Endothelial cell of umbilical vein (primary cell): Measurements from ENCODE around the gene PLXNA4. TPM values are rescaled to one million over a fixed set of nuclear protein-coding genes. Genes with fewer than 3 reads are reported as not detected.

ENCODE experiments used
- BruUV-seq: library from RNA; stranded (reverse); fragments of 400-500 nt; replicated peaks from 2 replicates; lab custom pipeline; 2021; lab: Mats Ljungman, UMichigan
- CTCF ChIA-PET: fragments of 300-600, 350-600 bp; sonication (Branson Sonifier 250); formaldehyde crosslinking; loops from one replicate; lab custom pipeline; 2021; ENCODE audit warnings: antibody characterized with exemption, inconsistent platforms; lab: Charles Lee
- POLR2A ChIA-PET: fragments of 300-600, 350-600 bp; sonication (Branson Sonifier 250); formaldehyde crosslinking; loops from one replicate; lab custom pipeline; 2021; ENCODE audit warnings: antibody characterized with exemption, inconsistent platforms; lab: Charles Lee
- DNase-seq: peaks from one replicate; pipeline ENCODE4 v3.0.0-alpha.2; 2011; ENCODE audit warnings: low read depth, low spot score
- FAIRE-seq: peaks from 2 replicates; lab custom pipeline; 2011; peaks lifted over from hg19 to GRCh38; lab: Jason Lieb, UNC
- H2AFZ ChIP-seq: 2 replicates; pipeline ENCODE4 v1.6.0; 2012; ENCODE audit warnings: low read depth, low read length, control low read depth, inconsistent platforms
- H3K27ac ChIP-seq: 2 replicates; pipeline ENCODE4 v1.5.1; 2011; ENCODE audit warnings: low read depth, mild to moderate bottlenecking, control low read depth, low read length, moderate library complexity; ENCODE audit not compliant: insufficient read depth
- H3K27me3 ChIP-seq, 2 experiments: 2 replicates each; pipeline versions ENCODE4 v1.6.0 to v1.6.1; 2011; ENCODE audit warnings: low read length in 2 of 2, mixed read lengths in 1 of 2; ENCODE audit not compliant: control insufficient read depth in 2 of 2, insufficient read depth in 2 of 2
- H3K36me3 ChIP-seq, 2 experiments: 2 replicates in 1 of 2; 3 replicates in 1 of 2; pipeline ENCODE4 v1.5.1; 2011; ENCODE audit warnings: low read length in 2 of 2, mild to moderate bottlenecking in 1 of 2, moderate library complexity in 1 of 2; ENCODE audit not compliant: control insufficient read depth in 2 of 2, insufficient read depth in 2 of 2; ENCODE audit errors: extremely low read depth in 1 of 2
- H3K4me1 ChIP-seq: 3 replicates; pipeline ENCODE4 v1.5.1; 2011; ENCODE audit warnings: mild to moderate bottlenecking, low read length; ENCODE audit not compliant: control insufficient read depth, insufficient read depth; ENCODE audit errors: extremely low read depth
- H3K4me2 ChIP-seq: 2 replicates; pipeline ENCODE4 v1.6.1; 2011; ENCODE audit warnings: low read length, control low read depth, mixed read lengths; ENCODE audit not compliant: insufficient read depth
- H3K4me3 ChIP-seq, 3 experiments: fragments of 200-600 bp in 1 of 3; sonication (generic), shearing (Covaris generic) in 1 of 3; replicated peaks in 1 of 3; 2 replicates each; pipeline ENCODE4 v1.5.1; 2011 to 2016; ENCODE audit warnings: control low read depth in 3 of 3, low read length in 3 of 3, mild to moderate bottlenecking in 2 of 3, inconsistent platforms in 1 of 3, low read depth in 1 of 3, moderate library complexity in 1 of 3; ENCODE audit not compliant: insufficient read depth in 1 of 3
- H3K79me2 ChIP-seq: 2 replicates; pipeline ENCODE4 v1.6.0; 2012; ENCODE audit warnings: low read length, inconsistent platforms; ENCODE audit not compliant: control insufficient read depth, insufficient read depth
- H3K9ac ChIP-seq: replicated peaks from 2 replicates; pipeline ENCODE3; 2011; ENCODE audit warnings: low read length, control low read depth; ENCODE audit not compliant: insufficient read depth; ENCODE audit errors: extremely low read depth
- H3K9me1 ChIP-seq: replicated peaks from 3 replicates; pipeline ENCODE4 v1.6.0; 2011; ENCODE audit warnings: mild to moderate bottlenecking, low read length; ENCODE audit not compliant: control insufficient read depth, insufficient read depth; ENCODE audit errors: extremely low read depth
- H3K9me3 ChIP-seq: replicated peaks from 2 replicates; pipeline ENCODE4 v1.5.1; 2012; ENCODE audit warnings: low read length, inconsistent platforms; ENCODE audit not compliant: control insufficient read depth, insufficient read depth
- H4K20me1 ChIP-seq: replicated peaks from 2 replicates; pipeline ENCODE3; 2011; ENCODE audit warnings: mild to moderate bottlenecking, low read length; ENCODE audit not compliant: control insufficient read depth, insufficient read depth; ENCODE audit errors: extremely low read depth
- CTCF ChIP-seq, 2 donors: IDR thresholded peaks; 1 replicate in 1 of 2; 2 replicates in 1 of 2; pipeline ENCODE4 v1.5.1; 2011; ENCODE audit warnings: low read length in 2 of 2, mild to moderate bottlenecking in 2 of 2, moderate library complexity in 2 of 2, control low read depth in 1 of 2, inconsistent platforms in 1 of 2, low read depth in 1 of 2; ENCODE audit not compliant: insufficient read depth in 1 of 2; ENCODE audit errors: extremely low read depth in 1 of 2
- EZH2 ChIP-seq: IDR thresholded peaks from 2 replicates; pipeline ENCODE4 v1.6.1; 2012; ENCODE audit warnings: borderline replicate concordance, low read depth, mild to moderate bottlenecking, moderate library complexity, low read length, inconsistent platforms; ENCODE audit not compliant: severe bottlenecking
- FOS ChIP-seq: IDR thresholded peaks from 2 replicates; pipeline ENCODE4 v1.6.1; 2011; ENCODE audit warnings: mild to moderate bottlenecking, low read length, moderate library complexity, borderline replicate concordance; ENCODE audit not compliant: insufficient read depth
- GATA2 ChIP-seq: IDR thresholded peaks from 2 replicates; pipeline ENCODE4 v1.7.0; 2011; ENCODE audit warnings: low read depth, mild to moderate bottlenecking, moderate library complexity, mixed read lengths, low read length; ENCODE audit not compliant: insufficient read length, insufficient read depth
- JUN ChIP-seq: IDR thresholded peaks from 2 replicates; pipeline ENCODE4 v1.6.1; 2011; ENCODE audit warnings: borderline replicate concordance, low read depth; ENCODE audit not compliant: insufficient read length, insufficient read depth
- MAX ChIP-seq: IDR thresholded peaks from 2 replicates; pipeline ENCODE4 v1.6.1; 2011; ENCODE audit not compliant: insufficient read depth, insufficient read length
- MYC ChIP-seq: IDR thresholded peaks from one replicate; pipeline ENCODE4 v1.6.1; 2011; ENCODE audit warnings: mild to moderate bottlenecking, low read depth, low read length
- POLR2A ChIP-seq: IDR thresholded peaks from 2 replicates; pipeline ENCODE4 v1.6.1; 2012; ENCODE audit warnings: low read depth, mild to moderate bottlenecking, control low read depth, low read length
- POLR2AphosphoS5 ChIP-seq: IDR thresholded peaks from 2 replicates; pipeline ENCODE4 v1.6.1; 2012; ENCODE audit warnings: low read depth, mild to moderate bottlenecking, control low read depth, low read length, moderate library complexity; ENCODE audit not compliant: insufficient read depth
- dilution Hi-C: fragments of 300-500 bp; cut with MboI; formaldehyde crosslinking; loops from one replicate; pipeline ENCODE4 v1.15.0; 2019; ENCODE audit warnings: low sequenced_read_pairs; ENCODE audit not compliant: extremely low pct_ligation_motif_present
- intact Hi-C: fragments of 100-400 bp; cut with micrococcal nuclease; formaldehyde crosslinking; loops from one replicate; pipeline ENCODE4 v1.10.0; 2022
- polyA plus RNA-seq, 4 experiments: library from polyadenylated mRNA; depleted of rRNA in 3 of 4; stranded (reverse) in 3 of 4; unstranded in 1 of 4; fragments of >200 nt; gene quantifications; 2 replicates each; pipeline versions ENCODE4 v1.2.1 to v1.2.3, GENCODE V29; 2011 to 2012; ENCODE audit warnings: missing spikeins in 1 of 4
- total RNA-seq: library from RNA; stranded (reverse); gene quantifications from 2 replicates; pipeline ENCODE4 v1.2.3, GENCODE V29; 2021

PLXNA4 gene
- total and polyA plus RNA-seq, 2 donors (not counting 3 experiments of a cell fraction or from before 2014, with no cell fraction given) = 12.1 to 20.4 TPM

- no peaks in the 10 kb centered on the region for H3K9me1 ChIP-seq
- ChIA-PET POLR2A (no interaction called here), CTCF (no interaction called here)
- no peaks in the 10 kb centered on the region for H3K36me3 ChIP-seq
- H3K79me2 ChIP-seq = no peaks in the 10 kb centered on the region
- no peak for DNase-seq
- H3K27ac ChIP-seq = no peak overlapping the region
- no peaks in the 10 kb centered on the region for H3K4me1 ChIP-seq
- H2AFZ ChIP-seq = no peak overlapping the region
- no TSS peak for BruUV-seq
- no peak overlapping the region for H3K9ac ChIP-seq
- no peak overlapping the region for H3K4me2 ChIP-seq
- dilution Hi-C loops (no loop called here), intact Hi-C loops (no loop called here)
- H3K27me3 ChIP-seq = peaks cover 12 to 41% of the 10 kb centered on the region in 2 experiments
- TF ChIP-seq MYC (no peak), EZH2 (no peak), JUN (no peak), POLR2AphosphoS5 (no peak), MAX (no peak), GATA2 (no peak), FOS (no peak), POLR2A (no peak), CTCF (IDR thresholded peaks at IDR 0.05; ENCODE audit: extremely low read depth in 1 of 2, insufficient read depth in 1 of 2, low read depth in 1 of 2, low read length in 2 of 2) (no peak)
- no peak overlapping the region for H3K4me3 ChIP-seq
- no peaks in the 10 kb centered on the region for H3K9me3 ChIP-seq
- H4K20me1 ChIP-seq = no peaks in the 10 kb centered on the region
- FAIRE-seq = no peak
Observed at GRCh38 chr7:132081686-132082085, 494.6 kb downstream of the PLXNA4 start.
